ENCODE results near the gene DPEP2NB. TPM values are rescaled to one million over a fixed set of nuclear protein-coding genes. Genes with fewer than 3 reads are reported as not detected.

The DPEP2NB gene
- total RNA-seq, 1 donor from 2014 or later: not detected

DNA sequence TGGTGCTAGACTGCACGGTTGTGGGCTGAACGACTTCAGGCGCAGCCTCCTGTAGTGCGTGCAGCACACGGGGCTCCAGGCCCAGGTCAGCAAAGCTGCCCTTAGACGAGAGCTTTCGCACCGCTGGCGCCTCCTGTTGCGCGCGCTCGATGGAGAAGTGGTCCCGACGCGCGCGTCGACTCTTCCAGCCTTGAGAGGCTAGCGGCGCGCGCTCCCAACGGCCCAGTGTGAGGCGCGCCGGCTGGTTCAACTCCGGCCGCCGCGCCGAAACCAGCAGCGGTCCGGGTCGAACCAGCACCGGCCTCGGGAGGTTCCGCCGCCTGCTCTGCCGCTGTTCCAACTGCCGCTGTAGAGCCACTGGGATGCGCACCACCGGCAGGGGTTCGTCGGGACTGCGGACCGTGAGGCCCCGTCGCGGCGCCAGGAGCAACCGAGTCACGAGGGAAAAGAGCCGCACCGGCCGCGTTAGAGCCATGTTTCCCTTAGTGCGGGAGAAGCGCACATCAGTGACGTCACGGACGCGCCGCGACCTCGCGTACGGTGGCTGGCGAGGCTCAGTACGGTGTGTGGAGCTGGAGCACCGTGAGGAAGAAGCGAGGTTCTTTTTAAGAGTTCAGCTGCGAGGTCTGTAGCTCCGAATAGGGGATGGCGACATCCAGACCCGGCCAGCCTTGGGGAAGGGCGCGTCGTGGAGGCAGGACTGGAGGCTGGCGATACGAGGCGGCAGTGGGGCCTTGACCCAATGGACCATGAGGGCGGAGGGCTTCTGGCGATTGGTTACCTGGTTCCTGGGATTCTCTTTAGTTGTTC is 7.2 kb upstream of the DPEP2NB start, which contains the start of the genes DDX28 and DUS2:
Gene DDX28, minus strand, starts transcription at position 505 of the 810 bp plus-strand sequence. Its CDS starts 30 bp downstream, at position 475.
Gene DUS2, plus strand, starts transcription at position 557 of the 810 bp plus-strand sequence. CDS start 14,740 bp downstream, outside the sequence.
- H4K20me1 ChIP-seq (ENCODE audit: low read depth): peaks cover 7% of the 10 kb centered on the region
- H3K9ac ChIP-seq: peak within 1 kb of the TSS; percentile 95
- peaks cover 18% of the 10 kb centered on the region for H3K4me1 ChIP-seq
- peaks cover 22% of the 10 kb centered on the region for H3K4me1 Mint-ChIP-seq
- H3K27ac Mint-ChIP-seq: peak within 1 kb of the TSS; percentile 100
- H3K9me3 ChIP-seq (ENCODE audit: low read depth): no peaks in the 10 kb centered on the region
- H3K4me2 ChIP-seq: peak within 1 kb of the TSS; percentile 96
- TF ChIP-seq EZH2phosphoT487 (IDR thresholded peaks at IDR 0.05) (no peak), EZH2 (IDR thresholded peaks at IDR 0.05) (no peak)
- TF ChIP-seq, protein P1, sequence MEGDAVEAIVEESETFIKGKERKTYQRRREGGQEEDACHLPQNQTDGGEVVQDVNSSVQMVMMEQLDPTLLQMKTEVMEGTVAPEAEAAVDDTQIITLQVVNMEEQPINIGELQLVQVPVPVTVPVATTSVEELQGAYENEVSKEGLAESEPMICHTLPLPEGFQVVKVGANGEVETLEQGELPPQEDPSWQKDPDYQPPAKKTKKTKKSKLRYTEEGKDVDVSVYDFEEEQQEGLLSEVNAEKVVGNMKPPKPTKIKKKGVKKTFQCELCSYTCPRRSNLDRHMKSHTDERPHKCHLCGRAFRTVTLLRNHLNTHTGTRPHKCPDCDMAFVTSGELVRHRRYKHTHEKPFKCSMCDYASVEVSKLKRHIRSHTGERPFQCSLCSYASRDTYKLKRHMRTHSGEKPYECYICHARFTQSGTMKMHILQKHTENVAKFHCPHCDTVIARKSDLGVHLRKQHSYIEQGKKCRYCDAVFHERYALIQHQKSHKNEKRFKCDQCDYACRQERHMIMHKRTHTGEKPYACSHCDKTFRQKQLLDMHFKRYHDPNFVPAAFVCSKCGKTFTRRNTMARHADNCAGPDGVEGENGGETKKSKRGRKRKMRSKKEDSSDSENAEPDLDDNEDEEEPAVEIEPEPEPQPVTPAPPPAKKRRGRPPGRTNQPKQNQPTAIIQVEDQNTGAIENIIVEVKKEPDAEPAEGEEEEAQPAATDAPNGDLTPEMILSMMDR (IDR thresholded peaks at IDR 0.05): no peak
- peaks cover 3% of the 10 kb centered on the region for H3K36me3 Mint-ChIP-seq
- peaks cover 52% of the 10 kb centered on the region for H3K79me2 ChIP-seq (ENCODE audit: low read depth)
- peak within 1 kb of the TSS; percentile 77 for H3K27ac ChIP-seq
- peaks cover 6% of the 10 kb centered on the region for H3F3A ChIP-seq (ENCODE audit: low read depth)
- H3K4me3 ChIP-seq: peak within 1 kb of the TSS; percentile 81
- peaks cover 3% of the 10 kb centered on the region for H3K27me3 Mint-ChIP-seq (ENCODE audit: insufficient read depth, low read depth)
- H3K36me3 ChIP-seq: peaks cover 4% of the 10 kb centered on the region
- H3K4me3 Mint-ChIP-seq: peak within 1 kb of the TSS; percentile 100
- no peaks in the 10 kb centered on the region for H3K9me3 Mint-ChIP-seq
- H3K27me3 ChIP-seq: no peaks in the 10 kb centered on the region
- peak; percentile 96 for DNase-seq (ENCODE audit: low spot score)
- peak within 1 kb of the TSS; percentile 96 for H2AFZ ChIP-seq (replicated peaks)

- H3K9me3 ChIP-seq (ENCODE audit: low read depth): no peaks in the 10 kb centered on the region
- TF ChIP-seq EZH2 (IDR thresholded peaks at IDR 0.05) (no peak), EZH2phosphoT487 (IDR thresholded peaks at IDR 0.05) (no peak)
- TF ChIP-seq, protein P1 (IDR thresholded peaks at IDR 0.05): no peak
- peaks cover 52% of the 10 kb centered on the region for H3K79me2 ChIP-seq (ENCODE audit: low read depth)
- peaks cover 4% of the 10 kb centered on the region for H3K36me3 ChIP-seq
- Mint-ChIP-seq H3K4me1 (peaks cover 22% of the 10 kb centered on the region), H3K27me3 (ENCODE audit: insufficient read depth, low read depth) (peaks cover 3% of the 10 kb centered on the region), H3K9me3 (no peaks in the 10 kb centered on the region), H3K36me3 (peaks cover 3% of the 10 kb centered on the region), H3K4me3 (peak overlapping the region; percentile 100), H3K27ac (peak overlapping the region; percentile 14)
- H3K4me2 ChIP-seq: peak overlapping the region; percentile 96
- H4K20me1 ChIP-seq (ENCODE audit: low read depth): peaks cover 7% of the 10 kb centered on the region
- peak overlapping the region; percentile 96 for H2AFZ ChIP-seq (replicated peaks)
- peak overlapping the region; percentile 77 for H3K27ac ChIP-seq
- H3K4me1 ChIP-seq: peaks cover 18% of the 10 kb centered on the region
- H3K27me3 ChIP-seq: no peaks in the 10 kb centered on the region
- peak overlapping the region; percentile 81 for H3K4me3 ChIP-seq
- DNase-seq (ENCODE audit: low spot score): no peak
- peak overlapping the region; percentile 95 for H3K9ac ChIP-seq
- peaks cover 6% of the 10 kb centered on the region for H3F3A ChIP-seq (ENCODE audit: low read depth)
These were observed 6.6 kb upstream of the DPEP2NB start for GRCh38 chr16:68022278-68022727.

- Histone ChIP-seq H3K4me2 (peak overlapping the region; percentile 96), H3F3A (ENCODE audit: low read depth) (peaks cover 6% of the 10 kb centered on the region), H2AFZ (replicated peaks) (no peak overlapping the region), H3K4me1 (peaks cover 18% of the 10 kb centered on the region), H3K9ac (no peak overlapping the region), H3K36me3 (peaks cover 4% of the 10 kb centered on the region), H3K9me3 (ENCODE audit: low read depth) (no peaks in the 10 kb centered on the region), H4K20me1 (ENCODE audit: low read depth) (peaks cover 7% of the 10 kb centered on the region), H3K27ac (no peak overlapping the region), H3K27me3 (no peaks in the 10 kb centered on the region), H3K79me2 (ENCODE audit: low read depth) (peaks cover 52% of the 10 kb centered on the region), H3K4me3 (peak overlapping the region; percentile 81)
- Mint-ChIP-seq H3K27ac (no peak overlapping the region), H3K4me1 (peaks cover 22% of the 10 kb centered on the region), H3K36me3 (peaks cover 3% of the 10 kb centered on the region), H3K9me3 (no peaks in the 10 kb centered on the region), H3K4me3 (peak overlapping the region; percentile 100), H3K27me3 (ENCODE audit: insufficient read depth, low read depth) (peaks cover 3% of the 10 kb centered on the region)
- DNase-seq (ENCODE audit: low spot score): no peak
- TF ChIP-seq, protein P1 (IDR thresholded peaks at IDR 0.05): no peak
- TF ChIP-seq EZH2 (IDR thresholded peaks at IDR 0.05) (no peak), EZH2phosphoT487 (IDR thresholded peaks at IDR 0.05) (no peak)
These were observed 5.8 kb upstream of the DPEP2NB start for GRCh38 chr16:68021490-68021889.

Measured in neural progenitor cell (in vitro differentiated cells).